ENCODE measurements around the gene IFNL3.

IFNL3 gene

GRCh38 chr19:39196320-39196719, 48.5 kb downstream of the IFNL3 start:
- peaks cover 4% of the 10 kb centered on the region for H3K4me1 ChIP-seq (ENCODE audit: control insufficient read depth, insufficient read depth, low read length)
- peak overlapping the region; percentile 13 for H3K4me3 ChIP-seq (ENCODE audit: low read depth, low read length)
- peaks cover 16% of the 10 kb centered on the region for H3K27me3 ChIP-seq (ENCODE audit: control insufficient read depth, insufficient read depth, low read length)
- H3K36me3 ChIP-seq (ENCODE audit: control insufficient read depth, insufficient read depth, low read length), result no peaks in the 10 kb centered on the region
- H3K9ac ChIP-seq (ENCODE audit: low read depth, low read length), result no peak overlapping the region
- H3K9me3 ChIP-seq (ENCODE audit: control insufficient read depth, insufficient read depth, low read length), result no peaks in the 10 kb centered on the region

GRCh38 chr19:39195755-39196154, 49.1 kb downstream of the IFNL3 start:
- Histone ChIP-seq H3K27me3 (ENCODE audit: control insufficient read depth, insufficient read depth, low read length) (peaks cover 16% of the 10 kb centered on the region), H3K9me3 (ENCODE audit: control insufficient read depth, insufficient read depth, low read length) (no peaks in the 10 kb centered on the region)

GRCh38 chr19:39194832-39195542, 49.8 kb downstream of the IFNL3 start:
- peaks cover 4% of the 10 kb centered on the region for H3K4me1 ChIP-seq (ENCODE audit: control insufficient read depth, insufficient read depth, low read length)
- peaks cover 16% of the 10 kb centered on the region for H3K27me3 ChIP-seq (ENCODE audit: control insufficient read depth, insufficient read depth, low read length)
- no peaks in the 10 kb centered on the region for H3K9me3 ChIP-seq (ENCODE audit: control insufficient read depth, insufficient read depth, low read length)
- H3K36me3 ChIP-seq (ENCODE audit: control insufficient read depth, insufficient read depth, low read length), result no peaks in the 10 kb centered on the region
- no peak overlapping the region for H3K9ac ChIP-seq (ENCODE audit: low read depth, low read length)
- no peak overlapping the region for H3K4me3 ChIP-seq (ENCODE audit: low read depth, low read length)

More at GRCh38 chr19:39195755-39196154, 49.1 kb downstream of the IFNL3 start:
- H3K36me3 ChIP-seq (ENCODE audit: control insufficient read depth, insufficient read depth, low read length), result no peaks in the 10 kb centered on the region
- H3K4me1 ChIP-seq (ENCODE audit: control insufficient read depth, insufficient read depth, low read length), result peaks cover 4% of the 10 kb centered on the region
- H3K9ac ChIP-seq (ENCODE audit: low read depth, low read length), result no peak overlapping the region
- H3K4me3 ChIP-seq (ENCODE audit: low read depth, low read length), result no peak overlapping the region

- Histone ChIP-seq H3K36me3 (ENCODE audit: control insufficient read depth, insufficient read depth, low read length) (no peaks in the 10 kb centered on the region), H3K9me3 (ENCODE audit: control insufficient read depth, insufficient read depth, low read length) (no peaks in the 10 kb centered on the region), H3K4me3 (ENCODE audit: low read depth, low read length) (no peak overlapping the region), H3K4me1 (ENCODE audit: control insufficient read depth, insufficient read depth, low read length) (peaks cover 4% of the 10 kb centered on the region), H3K9ac (ENCODE audit: low read depth, low read length) (no peak overlapping the region), H3K27me3 (ENCODE audit: control insufficient read depth, insufficient read depth, low read length) (peaks cover 16% of the 10 kb centered on the region)
These were observed 51.0 kb downstream of the IFNL3 start for GRCh38 chr19:39193803-39194202.

Data from iPS-15b (cell line).